ENCODE results near the gene VPS13D. TPM values are rescaled to one million over a fixed set of nuclear protein-coding genes. Genes with fewer than 3 reads are reported as not detected.
A peak's percentile ranks its signal among the peaks of the same experiment; 100 is the strongest.

VPS13D gene
- total and polyA plus RNA-seq, 10 of the 15 experiments (the other 5 are each of a cell fraction or from before 2014, with no cell fraction given): 1.4 to 16.9 (median 8.5) TPM

DNA sequence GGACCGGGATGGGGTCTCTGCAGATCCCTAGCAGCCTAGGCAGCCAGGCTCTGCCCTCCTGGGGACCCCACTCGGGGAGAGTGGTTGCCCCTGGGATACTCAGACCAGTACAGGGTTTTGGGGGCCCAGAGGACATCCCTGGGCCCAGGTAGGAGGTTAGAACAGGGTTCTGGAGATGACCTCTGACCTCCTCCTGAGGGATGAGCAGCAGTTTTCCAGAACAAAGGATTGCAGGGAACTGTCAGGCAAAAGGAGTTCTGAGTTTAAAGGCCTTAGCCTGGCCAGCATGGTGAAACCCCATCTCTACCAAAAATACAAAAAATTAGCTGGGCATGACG, 20.4 kb upstream of the VPS13D start:
- Histone ChIP-seq H2AFZ (ENCODE audit: control insufficient read depth, low read depth, low read length) (no peak overlapping the region), H3K27me3 (replicated peaks in 1 of 2; ENCODE audit: control insufficient read depth in 2 of 2, insufficient read depth in 2 of 2, low read length in 1 of 2) (no peaks in the 10 kb centered on the region), H3K79me2 (ENCODE audit: control insufficient read depth, insufficient read depth, low read length) (no peaks in the 10 kb centered on the region), H3K4me2 (ENCODE audit: control insufficient read depth, insufficient read depth) (peak overlapping the region; percentile 35; the same call in 1 of the 2 replicates), H3K36me3 (ENCODE audit: control insufficient read depth in 2 of 2, insufficient read depth in 2 of 2, low read length in 1 of 2) (peaks cover 3 to 11% of the 10 kb centered on the region in 2 experiments; a peak in 3 of 4 replicates), H3K9ac (ENCODE audit: control insufficient read depth, insufficient read depth, low read length) (no peak overlapping the region), H3K4me3 (no peak overlapping the region), H3K27ac (ENCODE audit: control insufficient read depth, insufficient read depth) (no peak overlapping the region), H3K9me3 (replicated peaks; ENCODE audit: control insufficient read depth, insufficient read depth, low read length) (no peaks in the 10 kb centered on the region), H3K4me1 (ENCODE audit: control insufficient read depth, insufficient read depth, low read length) (peaks cover 28% of the 10 kb centered on the region), H4K20me1 (ENCODE audit: control insufficient read depth, insufficient read depth) (no peaks in the 10 kb centered on the region)
- in situ Hi-C loops (cut with MboI) (loop anchor here (5.0 kb wide), 1 partner anchor 82 kb away; no protein-coding TSS in a partner anchor), intact Hi-C loops (cut with micrococcal nuclease; ENCODE audit: unreplicated experiment) (loop anchor here (5.0 to 10.0 kb wide), 2 partner anchors 67 to 225 kb away; partner anchors contain the start of gene MFN2)
- SMC1A ChIA-PET (ENCODE audit: uncharacterized antibody, unreplicated experiment): interaction anchor here (0.8 to 16.0 kb wide), 8 partner anchors 9 to 91 kb away, joined by 3 to 191 read pairs (median 4); no protein-coding TSS in a partner anchor
- ATAC-seq (no peak), FAIRE-seq (no peak), DNase-seq (ENCODE audit: low read depth, low spot score) (no peak)
- RAD21 ChIA-PET (ENCODE audit: unreplicated experiment): interaction anchor here (2.1 to 4.2 kb wide), 4 partner anchors 9 to 85 kb away, joined by 6 to 48 read pairs (median 9); no protein-coding TSS in a partner anchor
- no TSS peak for BruUV-seq (replicated peaks)
- CTCF ChIA-PET: interaction anchor here (0.8 to 7.9 kb wide), 10 partner anchors 34 to 143 kb away, joined by 3 to 161 read pairs (median 4); no protein-coding TSS in a partner anchor
- WGBS (ENCODE audit: insufficient coverage, insufficient replicate concordance, low lambda C conversion rate, missing lambda C conversion rate): 49% methylated on average over 3 of the region's 3 CpGs
- POLR2A ChIA-PET: no interaction called here
- TF ChIP-seq NR2F1 (conservative IDR thresholded peaks at IDR 0.05): 0 out of 2 replicates have a peak, but pooled peaks have one; percentile 29
- TF ChIP-seq, protein P1, sequence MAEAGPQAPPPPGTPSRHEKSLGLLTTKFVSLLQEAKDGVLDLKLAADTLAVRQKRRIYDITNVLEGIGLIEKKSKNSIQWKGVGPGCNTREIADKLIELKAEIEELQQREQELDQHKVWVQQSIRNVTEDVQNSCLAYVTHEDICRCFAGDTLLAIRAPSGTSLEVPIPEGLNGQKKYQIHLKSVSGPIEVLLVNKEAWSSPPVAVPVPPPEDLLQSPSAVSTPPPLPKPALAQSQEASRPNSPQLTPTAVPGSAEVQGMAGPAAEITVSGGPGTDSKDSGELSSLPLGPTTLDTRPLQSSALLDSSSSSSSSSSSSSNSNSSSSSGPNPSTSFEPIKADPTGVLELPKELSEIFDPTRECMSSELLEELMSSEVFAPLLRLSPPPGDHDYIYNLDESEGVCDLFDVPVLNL (IDR thresholded peaks at IDR 0.05; ENCODE audit: low read depth, low read length): no peak

DNA sequence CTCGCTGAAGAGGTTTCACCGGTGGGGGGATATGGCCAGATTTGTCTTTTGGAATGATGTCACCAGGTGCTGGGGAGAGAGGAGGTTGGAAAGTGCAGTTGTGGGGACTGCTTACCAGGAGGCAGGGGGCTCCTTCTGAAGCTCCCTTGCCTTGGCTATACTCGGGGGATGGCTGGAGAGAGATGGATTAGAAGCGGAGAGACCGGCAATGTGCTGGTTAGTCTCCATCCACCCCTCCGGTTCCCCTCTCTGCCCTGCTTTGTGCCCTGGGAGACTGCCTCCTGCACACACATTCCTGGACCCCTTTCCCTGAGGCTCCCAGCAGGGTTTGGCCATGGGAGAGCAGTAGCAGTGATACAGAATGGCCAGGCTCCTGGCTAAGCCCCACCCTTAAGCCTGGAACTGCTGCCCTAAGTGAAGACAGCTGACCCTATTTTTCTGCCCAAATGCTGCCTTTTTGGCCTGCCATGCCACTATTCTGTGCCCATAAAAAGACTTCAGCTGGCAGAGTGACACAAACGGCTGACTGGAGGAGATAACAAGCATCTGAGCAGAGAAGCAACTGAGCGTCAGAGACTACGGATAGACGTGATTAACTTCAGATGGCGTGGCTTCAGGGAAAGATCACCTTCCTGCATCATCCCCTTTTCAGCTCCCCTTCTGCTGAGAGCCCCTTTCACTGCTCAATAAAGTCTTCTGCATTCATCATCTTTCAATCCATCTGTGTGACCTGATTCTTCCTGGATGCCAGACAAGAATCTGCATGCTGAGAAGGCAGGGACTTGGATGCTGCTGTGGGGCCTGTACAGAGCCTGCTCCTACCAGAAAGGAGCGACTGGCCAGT, 14.5 kb upstream of the VPS13D start:
- H3K4me3 ChIP-seq: no peak overlapping the region
- H4K20me1 ChIP-seq (ENCODE audit: control insufficient read depth, insufficient read depth): no peaks in the 10 kb centered on the region
- DNase-seq (ENCODE audit: low read depth, low spot score): no peak
- H3K9me3 ChIP-seq (replicated peaks; ENCODE audit: control insufficient read depth, insufficient read depth, low read length): no peaks in the 10 kb centered on the region; the same call in 2 of the 3 replicates
- in situ Hi-C loops (cut with MboI) (no loop called here), intact Hi-C loops (cut with micrococcal nuclease; ENCODE audit: unreplicated experiment) (no loop called here)
- no peak for ATAC-seq
- no peak overlapping the region for H3K27ac ChIP-seq (ENCODE audit: control insufficient read depth, insufficient read depth)
- no peak overlapping the region for H2AFZ ChIP-seq (ENCODE audit: control insufficient read depth, low read depth, low read length)
- no peak overlapping the region for H3K4me2 ChIP-seq (ENCODE audit: control insufficient read depth, insufficient read depth)
- ChIA-PET SMC1A (ENCODE audit: uncharacterized antibody, unreplicated experiment) (interaction anchor here (0.6 to 1.5 kb wide), 3 partner anchors 56 to 91 kb away, joined by 4 to 5 read pairs (median 5); no protein-coding TSS in a partner anchor), POLR2A (no interaction called here), CTCF (interaction anchor here (1.2 kb wide), 1 partner anchor 94 kb away, joined by 6 read pairs; no protein-coding TSS in a partner anchor), RAD21 (ENCODE audit: unreplicated experiment) (no interaction called here)
- peaks cover 6% of the 10 kb centered on the region for H3K4me1 ChIP-seq (ENCODE audit: control insufficient read depth, insufficient read depth, low read length)
- 53% methylated on average over 12 of the region's 12 CpGs for WGBS (ENCODE audit: insufficient coverage, insufficient replicate concordance, low lambda C conversion rate, missing lambda C conversion rate)
- no peak for FAIRE-seq
- no peak for TF ChIP-seq BHLHE40 (IDR thresholded peaks at IDR 0.05; ENCODE audit: borderline replicate concordance in 1 of 2, low read depth in 2 of 2, low read length in 1 of 2)
- no peaks in the 10 kb centered on the region for H3K79me2 ChIP-seq (ENCODE audit: control insufficient read depth, insufficient read depth, low read length)
- H3K9ac ChIP-seq (ENCODE audit: control insufficient read depth, insufficient read depth, low read length): no peak overlapping the region
- no peaks in the 10 kb centered on the region; a peak in 1 of 4 replicates for H3K27me3 ChIP-seq (replicated peaks in 1 of 2; ENCODE audit: control insufficient read depth in 2 of 2, insufficient read depth in 2 of 2, low read length in 1 of 2)
- no TSS peak for BruUV-seq (replicated peaks)
- no peaks in the 10 kb centered on the region for H3K36me3 ChIP-seq (ENCODE audit: control insufficient read depth in 2 of 2, insufficient read depth in 2 of 2, low read length in 1 of 2)
